AG04450 (cell line): ENCODE measurements around the gene CD99L2. TPM values are rescaled to one million over a fixed set of nuclear protein-coding genes. Genes with fewer than 3 reads are reported as not detected.

Experiments
- CTCF ChIA-PET: fragments of 300-600, 350-600 bp; formaldehyde crosslinking; extraction: SDS; loops from one replicate; lab custom pipeline; 2022; ENCODE audit warnings: antibody characterized with exemption, inconsistent platforms; lab: Charles Lee
- POLR2A ChIA-PET: fragments of 350-600 bp; formaldehyde crosslinking; extraction: SDS; loops from one replicate; lab custom pipeline; 2021; ENCODE audit warnings: antibody characterized with exemption, inconsistent platforms; lab: Yijun Ruan, JAX
- DNase-seq: peaks from one replicate; pipeline ENCODE4 v3.0.0-alpha.2; 2011; ENCODE audit warnings: low read depth, low spot score
- H3K27ac ChIP-seq: one replicate; pipeline ENCODE4 v1.5.1; 2012; ENCODE audit warnings: low read depth, low read length, control low read depth
- H3K27me3 ChIP-seq: one replicate; pipeline ENCODE4 v1.6.0; 2012; ENCODE audit warnings: low read length; ENCODE audit not compliant: control insufficient read depth, insufficient read depth
- H3K4me3 ChIP-seq: 2 replicates; pipeline ENCODE4 v1.5.1; 2011; ENCODE audit warnings: mild to moderate bottlenecking, low read depth, low read length, control low read depth
- H3K9me3 ChIP-seq: 2 replicates; pipeline ENCODE4 v1.5.1; 2012; ENCODE audit warnings: low read length; ENCODE audit not compliant: control insufficient read depth, insufficient read depth
- CTCF ChIP-seq: IDR thresholded peaks from 2 replicates; pipeline ENCODE4 v1.5.1; 2011; ENCODE audit warnings: low read depth, low read length, control low read depth, inconsistent platforms
- polyA plus RNA-seq: library from polyadenylated mRNA; depleted of rRNA; stranded (reverse); fragments of >200 nt; gene quantifications from 2 replicates; pipeline ENCODE4 v1.2.3, GENCODE V29; 2011

Gene CD99L2
- polyA plus RNA-seq, 1 experiment, result 52.4 TPM

GRCh38 chrX:150765237-150765636, 133.2 kb downstream of the CD99L2 start:
- CTCF ChIA-PET, result no interaction called here
- Histone ChIP-seq H3K9me3 (no peaks in the 10 kb centered on the region), H3K4me3 (no peak overlapping the region), H3K27me3 (no peaks in the 10 kb centered on the region), H3K27ac (no peak overlapping the region)
- POLR2A ChIA-PET, result no interaction called here
- TF ChIP-seq CTCF, result no peak
- no peak for DNase-seq

- TF ChIP-seq CTCF, result no peak
- POLR2A ChIA-PET, result no interaction called here
- CTCF ChIA-PET, result interaction anchor here (3.4 kb wide), 1 partner anchor 9 kb away, joined by 14 read pairs; no protein-coding TSS in a partner anchor
- Histone ChIP-seq H3K4me3 (no peak overlapping the region), H3K27me3 (no peaks in the 10 kb centered on the region), H3K27ac (no peak overlapping the region), H3K9me3 (no peaks in the 10 kb centered on the region)
- no peak for DNase-seq
Measured at GRCh38 chrX:150763810-150764209, 134.7 kb downstream of the CD99L2 start.

GRCh38 chrX:150763303-150763797, 135.1 kb downstream of the CD99L2 start:
- no peaks in the 10 kb centered on the region for H3K27me3 ChIP-seq
- H3K9me3 ChIP-seq, result no peaks in the 10 kb centered on the region
- POLR2A ChIA-PET, result no interaction called here
- DNase-seq, result no peak
- CTCF ChIA-PET, result interaction anchor here (3.4 kb wide), 1 partner anchor 9 kb away, joined by 14 read pairs; no protein-coding TSS in a partner anchor
- no peak for TF ChIP-seq CTCF
- no peak overlapping the region for H3K27ac ChIP-seq
- no peak overlapping the region for H3K4me3 ChIP-seq

- CTCF ChIA-PET, result interaction anchor here (3.4 kb wide), 1 partner anchor 10 kb away, joined by 14 read pairs; no protein-coding TSS in a partner anchor
- no peak for TF ChIP-seq CTCF
Measured at GRCh38 chrX:150762258-150763165, 136.0 kb downstream of the CD99L2 start.

GRCh38 chrX:150761819-150762216, 136.7 kb downstream of the CD99L2 start:
- Histone ChIP-seq H3K27me3 (no peaks in the 10 kb centered on the region), H3K4me3 (no peak overlapping the region), H3K27ac (no peak overlapping the region), H3K9me3 (no peaks in the 10 kb centered on the region)
- ChIA-PET POLR2A (no interaction called here), CTCF (interaction anchor here (1.1 to 3.4 kb wide), 2 partner anchors 11 to 320 kb away, joined by 3 to 14 read pairs; no protein-coding TSS in a partner anchor)
- no peak for DNase-seq
- TF ChIP-seq CTCF, result no peak

More at GRCh38 chrX:150762258-150763165, 136.0 kb downstream of the CD99L2 start:
- POLR2A ChIA-PET, result no interaction called here
- DNase-seq, result no peak
- Histone ChIP-seq H3K27ac (no peak overlapping the region), H3K4me3 (no peak overlapping the region), H3K27me3 (no peaks in the 10 kb centered on the region), H3K9me3 (no peaks in the 10 kb centered on the region)
